HepG2 (cell line): Measurements from ENCODE around the gene PLPPR3. TPM values are rescaled to one million over a fixed set of nuclear protein-coding genes. Genes with fewer than 3 reads are reported as not detected.
A peak's percentile ranks its signal among the peaks of the same experiment; 100 is the strongest.

Experiments used
- ATAC-seq: fragments of 200-7000 bp; cut with Tn5 transposase; 3 replicates; pipeline ENCODE4 v1.9.1; 2020; ENCODE audit warnings: mild to moderate bottlenecking, moderate library complexity
- BruUV-seq: library from RNA; stranded (reverse); fragments of 400-500 nt; replicated peaks from 2 replicates; lab custom pipeline; 2021; lab: Mats Ljungman, UMichigan
- CTCF ChIA-PET: fragments of 300-600 bp; formaldehyde crosslinking; extraction: SDS; loops from one replicate; lab custom pipeline; 2021; ENCODE audit warnings: low total read pairs, inconsistent platforms, low intra/inter-chr PET ratio; lab: Yijun Ruan, JAX
- POLR2A ChIA-PET: fragments of 350-600 bp; sonication (Branson Sonifier 250); formaldehyde crosslinking; loops from one replicate; lab custom pipeline; 2020; ENCODE audit warnings: antibody characterized with exemption, inconsistent platforms; lab: Yijun Ruan, JAX
- DNase-seq: peaks from one replicate; pipeline ENCODE4 v3.0.0-alpha.2; 2015; ENCODE audit warnings: low spot score
- FAIRE-seq: peaks from 3 replicates; lab custom pipeline; 2011; peaks lifted over from hg19 to GRCh38; lab: Jason Lieb, UNC
- H2AFZ ChIP-seq: one replicate; pipeline ENCODE4 v1.6.1; 2011; ENCODE audit warnings: low read length, inconsistent platforms
- H3K27ac ChIP-seq: fragments of 300-600 bp; 3 replicates; pipeline ENCODE4 v1.8.0; 2011; ENCODE audit warnings: mixed run types, mild to moderate bottlenecking, mixed read lengths, low read length, inconsistent platforms; ENCODE audit not compliant: insufficient read depth; ENCODE audit errors: extremely low read length
- H3K27me3 ChIP-seq, 2 experiments: fragments of 200-600 bp in 1 of 2; 2 replicates in 1 of 2; 3 replicates in 1 of 2; pipeline versions ENCODE4 v1.6.0 to v1.8.0; 2011; ENCODE audit warnings: low read length in 2 of 2, mild to moderate bottlenecking in 2 of 2, moderate library complexity in 2 of 2, inconsistent platforms in 1 of 2; ENCODE audit not compliant: insufficient read depth in 2 of 2, control insufficient read depth in 1 of 2
- H3K36me3 ChIP-seq, 2 experiments: fragments of 200-600 bp in 1 of 2; replicated peaks in 1 of 2; 2 replicates in 1 of 2; 3 replicates in 1 of 2; pipeline versions ENCODE4 v1.5.1 to v1.8.0; 2011; ENCODE audit warnings: low read length in 2 of 2, inconsistent platforms in 1 of 2; ENCODE audit not compliant: insufficient read depth in 2 of 2, control insufficient read depth in 1 of 2
- H3K4me1 ChIP-seq: 2 replicates; pipeline ENCODE4 v1.5.1; 2012; ENCODE audit warnings: low read length, inconsistent platforms; ENCODE audit not compliant: insufficient read depth
- H3K4me2 ChIP-seq: 2 replicates; pipeline ENCODE4 v1.6.0; 2011; ENCODE audit warnings: low read depth, low read length, inconsistent platforms
- H3K4me3 ChIP-seq, 3 experiments: fragments of 200-600 bp in 1 of 3; sonication (generic), shearing (Covaris generic) in 1 of 3; replicated peaks in 1 of 3; 2 replicates each; pipeline ENCODE4 v1.5.1; 2011 to 2016; ENCODE audit warnings: low read length in 3 of 3, inconsistent platforms in 2 of 3, low read depth in 2 of 3, mild to moderate bottlenecking in 2 of 3, control low read depth in 1 of 3, mixed read lengths in 1 of 3; ENCODE audit not compliant: insufficient read depth in 1 of 3
- H3K79me2 ChIP-seq: one replicate; pipeline ENCODE4 v1.6.1; 2011; ENCODE audit warnings: low read length, inconsistent platforms; ENCODE audit not compliant: insufficient read depth
- H3K9ac ChIP-seq: 2 replicates; pipeline ENCODE4 v1.6.0; 2011; ENCODE audit warnings: mild to moderate bottlenecking, low read depth, low read length, inconsistent platforms; ENCODE audit not compliant: insufficient read depth
- H3K9me3 ChIP-seq: 2 replicates; pipeline ENCODE4 v1.5.1; 2012; ENCODE audit warnings: mild to moderate bottlenecking, low read length
- H4K20me1 ChIP-seq: 2 replicates; pipeline ENCODE4 v1.6.0; 2011; ENCODE audit warnings: inconsistent platforms, mild to moderate bottlenecking, low read length, moderate library complexity; ENCODE audit not compliant: insufficient read depth
- AGO2 ChIP-seq: fragments of 200-400 bp; formaldehyde crosslinking; optimal IDR thresholded peaks from 2 replicates; pipeline ENCODE3; 2017; ENCODE audit warnings: mild to moderate bottlenecking, low read depth, low read length, moderate library complexity
- HOXA3 ChIP-seq: sonication (generic); formaldehyde crosslinking; IDR thresholded peaks from 2 replicates; pipeline ENCODE4 v1.5.0; 2020; ENCODE audit warnings: missing genetic modification reagents
- KDM3A ChIP-seq: IDR thresholded peaks from 2 replicates; pipeline ENCODE4 v1.6.1; 2018; ENCODE audit warnings: low read depth, missing compliant biosample characterization
- MTERF4 ChIP-seq: sonication (generic); formaldehyde crosslinking; IDR thresholded peaks from 2 replicates; pipeline ENCODE4 v1.8.0; 2023; ENCODE audit warnings: mild to moderate bottlenecking, missing genetic modification reagents
- POLR2AphosphoS2 ChIP-seq: IDR thresholded peaks from 2 replicates; pipeline ENCODE4 v1.6.1; 2011; ENCODE audit warnings: low read depth, low read length, improper control_type of control experiment
- POLR2AphosphoS5 ChIP-seq: IDR thresholded peaks from 2 replicates; pipeline ENCODE4 v1.6.1; 2012; ENCODE audit warnings: low read depth, low read length
- POLR2G ChIP-seq: fragments of 200-400 bp; formaldehyde crosslinking; IDR thresholded peaks from 2 replicates; pipeline ENCODE4 v1.6.1; 2018; ENCODE audit warnings: mild to moderate bottlenecking, low read depth, low read length, moderate library complexity
- RBFOX2 ChIP-seq: fragments of 200-400 bp; formaldehyde crosslinking; IDR thresholded peaks from 2 replicates; pipeline ENCODE4 v1.6.1; 2017; ENCODE audit warnings: low read depth, mild to moderate bottlenecking, low read length
- RBM22 ChIP-seq: fragments of 200-400 bp; formaldehyde crosslinking; optimal IDR thresholded peaks from 2 replicates; pipeline ENCODE3; 2017; ENCODE audit warnings: mild to moderate bottlenecking, low read length, moderate library complexity
- ZNF605 ChIP-seq: sonication (generic); formaldehyde crosslinking; IDR thresholded peaks from 2 replicates; pipeline ENCODE4 v1.8.0; 2022; ENCODE audit warnings: mild to moderate bottlenecking, missing genetic modification reagents
- ZNF709 ChIP-seq: sonication (generic); formaldehyde crosslinking; IDR thresholded peaks from 2 replicates; pipeline ENCODE4 v1.5.0; 2020; ENCODE audit warnings: mild to moderate bottlenecking, missing genetic modification reagents
- WGBS: methylation state at CpG from one replicate; pipeline ENCODE4 v1.1.6; 2017; ENCODE audit warnings: low lambda C conversion rate; 5-methylcytosine and 5-hydroxymethylcytosine counted together
- in situ Hi-C: cut with HindIII; loops from 2 replicates; pipeline ENCODE4 v1.10.0; 2017; ENCODE audit warnings: low pct_unique_long_range_greater_than_20kb; ENCODE audit not compliant: extremely low pct_ligation_motif_present
- intact Hi-C: fragments of 100-400 bp; cut with micrococcal nuclease; formaldehyde crosslinking; loops from one replicate; pipeline ENCODE4 v1.10.0; 2022; ENCODE audit not compliant: unreplicated experiment
- polyA plus RNA-seq, 8 experiments: library from polyadenylated mRNA; depleted of rRNA in 3 of 8; stranded (reverse) in 7 of 8; unstranded in 1 of 8; fragments of >200 nt; fragmentation: Illumina TruSeq in 4 of 8; extraction: Trizol in 4 of 8; gene quantifications; 2 replicates each; pipeline versions ENCODE4 v1.2.1 to v1.2.3, GENCODE V29; 2011 to 2016; ENCODE audit warnings: low read depth in 4 of 8, missing spikeins in 1 of 8, mixed read lengths in 1 of 8; ENCODE audit not compliant: insufficient read depth in 1 of 8
- total RNA-seq, 5 experiments: library from RNA; depleted of rRNA; stranded (reverse); fragments of >200 nt; fragmentation: Illumina TruSeq; extraction: Trizol; gene quantifications; 2 replicates each; pipeline ENCODE4 v1.2.3, GENCODE V29; 2016; ENCODE audit warnings: low read depth in 1 of 5

Gene PLPPR3
- total and polyA plus RNA-seq, 2 of the 13 experiments (the other 11 are each of a cell fraction or from before 2014, with no cell fraction given), result 0.07 to 0.16 TPM

GRCh38 chr19:805600-806550, 15.9 kb downstream of the PLPPR3 start:
- Histone ChIP-seq H3K4me3 (no peak overlapping the region), H3K36me3 (peaks cover 53 to 97% of the 10 kb centered on the region in 2 experiments; a peak in 4 of 5 replicates), H3K27ac (no peak overlapping the region), H2AFZ (no peak overlapping the region), H3K4me1 (peaks cover 18% of the 10 kb centered on the region), H3K4me2 (no peak overlapping the region), H3K9ac (no peak overlapping the region), H3K9me3 (no peaks in the 10 kb centered on the region), H4K20me1 (peaks cover 85% of the 10 kb centered on the region), H3K79me2 (peaks cover 66% of the 10 kb centered on the region), H3K27me3 (no peaks in the 10 kb centered on the region)
- BruUV-seq, result no TSS peak
- CTCF ChIA-PET, result no interaction called here
- peak; percentile 14 for ATAC-seq
- intact Hi-C loops (no loop called here), in situ Hi-C loops (no loop called here)
- DNase-seq, result no peak
- no peak for FAIRE-seq
- WGBS, result 97% methylated on average over 65 of the region's 93 CpGs
- TF ChIP-seq POLR2G (0 out of 2 replicates have a peak, but pooled peaks have one; percentile 1), KDM3A (CRISPR knock-in tag) (no peak), MTERF4 (CRISPR knock-in tag) (no peak), AGO2 (peak; percentile 95), ZNF709 (no peak), HOXA3 (0 out of 2 replicates have a peak, but pooled peaks have one; percentile 47), POLR2AphosphoS2 (peak; percentile 1; the same call in 1 of the 2 replicates), POLR2AphosphoS5 (peak; percentile 8; the same call in 1 of the 2 replicates), RBFOX2 (peak; percentile 79), ZNF605 (no peak), RBM22 (peak; percentile 86)
- POLR2A ChIA-PET, result no interaction called here
